Stomach (tissue), 4 donors: Measurements from ENCODE around the gene ITPR1.

Experiments
- POLR2AphosphoS5 ChIP-seq, 3 donors: sonication (generic); formaldehyde crosslinking; IDR thresholded peaks; one replicate each; pipeline ENCODE4 v1.6.1; 2016; ENCODE audit warnings: antibody characterized with exemption in 3 of 3
- TF ChIP-seq, protein P1 (sequence below), 7 experiments: fragments of 450-650 bp in 4 of 7; fragments of 200-600 bp in 3 of 7; sonication (generic) in 3 of 7; IDR thresholded peaks; one replicate each; pipeline ENCODE4 v1.5.1; 2016 to 2019; ENCODE audit warnings: antibody characterized with exemption in 7 of 7, control low read depth in 2 of 7, mild to moderate bottlenecking in 1 of 7

DNA sequence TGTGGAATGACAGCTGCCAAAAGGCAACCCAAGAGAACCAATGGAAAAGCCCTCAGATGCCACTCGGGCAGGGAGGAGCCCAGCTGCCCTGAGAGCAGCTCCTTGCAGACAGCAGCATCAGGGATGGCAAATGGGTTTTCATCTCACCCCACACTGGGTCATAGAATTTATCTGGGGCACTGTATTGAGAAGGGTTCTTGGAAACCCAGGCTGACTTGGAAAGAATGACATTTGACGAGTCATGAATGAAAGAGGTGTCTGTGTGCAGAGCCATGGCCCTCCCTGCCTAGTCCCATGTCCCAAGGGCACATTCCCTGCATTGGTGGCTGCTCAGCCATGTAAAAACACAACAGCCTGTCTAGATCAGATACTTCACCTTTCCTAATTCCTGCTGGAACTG is 328.2 kb downstream of the ITPR1 start:
- no peak for TF ChIP-seq POLR2AphosphoS5 (IDR thresholded peaks at IDR 0.05)
- TF ChIP-seq, protein P1, sequence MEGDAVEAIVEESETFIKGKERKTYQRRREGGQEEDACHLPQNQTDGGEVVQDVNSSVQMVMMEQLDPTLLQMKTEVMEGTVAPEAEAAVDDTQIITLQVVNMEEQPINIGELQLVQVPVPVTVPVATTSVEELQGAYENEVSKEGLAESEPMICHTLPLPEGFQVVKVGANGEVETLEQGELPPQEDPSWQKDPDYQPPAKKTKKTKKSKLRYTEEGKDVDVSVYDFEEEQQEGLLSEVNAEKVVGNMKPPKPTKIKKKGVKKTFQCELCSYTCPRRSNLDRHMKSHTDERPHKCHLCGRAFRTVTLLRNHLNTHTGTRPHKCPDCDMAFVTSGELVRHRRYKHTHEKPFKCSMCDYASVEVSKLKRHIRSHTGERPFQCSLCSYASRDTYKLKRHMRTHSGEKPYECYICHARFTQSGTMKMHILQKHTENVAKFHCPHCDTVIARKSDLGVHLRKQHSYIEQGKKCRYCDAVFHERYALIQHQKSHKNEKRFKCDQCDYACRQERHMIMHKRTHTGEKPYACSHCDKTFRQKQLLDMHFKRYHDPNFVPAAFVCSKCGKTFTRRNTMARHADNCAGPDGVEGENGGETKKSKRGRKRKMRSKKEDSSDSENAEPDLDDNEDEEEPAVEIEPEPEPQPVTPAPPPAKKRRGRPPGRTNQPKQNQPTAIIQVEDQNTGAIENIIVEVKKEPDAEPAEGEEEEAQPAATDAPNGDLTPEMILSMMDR (IDR thresholded peaks at IDR 0.05): no peak
